Nephron progenitor cell (in vitro differentiated cells): ENCODE results near the gene RBM22.
A peak's percentile ranks its signal among the peaks of the same experiment; 100 is the strongest.

Source experiments
- DNase-seq: peaks from one replicate; pipeline ENCODE4 v3.0.0; 2021
- H3K27ac Mint-ChIP-seq: 2 replicates; pipeline ENCODE4 v1.8.0; 2021; ENCODE audit warnings: mild to moderate bottlenecking, moderate library complexity, mixed read lengths
- H3K27me3 Mint-ChIP-seq: 2 replicates; pipeline ENCODE4 v1.8.0; 2021; ENCODE audit warnings: mild to moderate bottlenecking, low read depth, mixed read lengths; ENCODE audit not compliant: poor library complexity
- H3K36me3 Mint-ChIP-seq: 2 replicates; pipeline ENCODE4 v1.8.0; 2021; ENCODE audit warnings: low read depth, mixed read lengths
- H3K4me1 Mint-ChIP-seq: 2 replicates; pipeline ENCODE4 v1.8.0; 2021; ENCODE audit warnings: mixed read lengths
- H3K4me3 Mint-ChIP-seq: 2 replicates; pipeline ENCODE4 v1.8.0; 2021; ENCODE audit warnings: mild to moderate bottlenecking, moderate library complexity, mixed read lengths
- H3K9me3 Mint-ChIP-seq: 2 replicates; pipeline ENCODE4 v1.8.0; 2021; ENCODE audit warnings: mild to moderate bottlenecking, moderate library complexity, mixed read lengths
- CTCF ChIP-seq: fragments of 200-600 bp; sonication (generic); IDR thresholded peaks from 2 replicates; pipeline ENCODE4 v1.5.0; 2021; ENCODE audit warnings: antibody characterized with exemption

Gene RBM22

GRCh38 chr5:150658699-150659265, 42.1 kb downstream of the RBM22 start:
- Mint-ChIP-seq H3K36me3 (no peaks in the 10 kb centered on the region), H3K4me1 (peaks cover 57% of the 10 kb centered on the region)
- no peak for DNase-seq

GRCh38 chr5:150658121-150658520, 42.7 kb downstream of the RBM22 start:
- Mint-ChIP-seq H3K9me3 (no peaks in the 10 kb centered on the region), H3K4me3 (no peak overlapping the region), H3K36me3 (no peaks in the 10 kb centered on the region), H3K27ac (no peak overlapping the region), H3K4me1 (peaks cover 62% of the 10 kb centered on the region), H3K27me3 (peaks cover 12% of the 10 kb centered on the region)
- no peak for TF ChIP-seq CTCF
- DNase-seq = no peak

More at GRCh38 chr5:150658699-150659265, 42.1 kb downstream of the RBM22 start:
- no peak overlapping the region for H3K4me3 Mint-ChIP-seq
- H3K27ac Mint-ChIP-seq = no peak overlapping the region
- no peaks in the 10 kb centered on the region for H3K9me3 Mint-ChIP-seq
- TF ChIP-seq CTCF = no peak
- H3K27me3 Mint-ChIP-seq = peaks cover 12% of the 10 kb centered on the region

GRCh38 chr5:150656191-150657132, 44.4 kb downstream of the RBM22 start:
- no peak overlapping the region for H3K27ac Mint-ChIP-seq
- H3K4me1 Mint-ChIP-seq = peaks cover 71% of the 10 kb centered on the region
- H3K27me3 Mint-ChIP-seq = peaks cover 2% of the 10 kb centered on the region
- no peaks in the 10 kb centered on the region for H3K9me3 Mint-ChIP-seq
- DNase-seq = peak; percentile 89
- peak; percentile 51 for TF ChIP-seq CTCF
- H3K36me3 Mint-ChIP-seq = no peaks in the 10 kb centered on the region
- peak overlapping the region; percentile 82 for H3K4me3 Mint-ChIP-seq

GRCh38 chr5:150655221-150655620, 45.6 kb downstream of the RBM22 start:
- DNase-seq = no peak
- Mint-ChIP-seq H3K27ac (no peak overlapping the region), H3K36me3 (no peaks in the 10 kb centered on the region), H3K9me3 (no peaks in the 10 kb centered on the region), H3K27me3 (peaks cover 6% of the 10 kb centered on the region), H3K4me3 (peak overlapping the region; percentile 14), H3K4me1 (peaks cover 71% of the 10 kb centered on the region)
- no peak for TF ChIP-seq CTCF

- Mint-ChIP-seq H3K4me1 (peaks cover 65% of the 10 kb centered on the region), H3K27ac (no peak overlapping the region), H3K36me3 (no peaks in the 10 kb centered on the region), H3K4me3 (no peak overlapping the region), H3K9me3 (no peaks in the 10 kb centered on the region), H3K27me3 (peaks cover 6% of the 10 kb centered on the region)
- DNase-seq = no peak
- TF ChIP-seq CTCF = no peak
Observed at GRCh38 chr5:150653762-150654556, 46.9 kb downstream of the RBM22 start.
